ENCODE measurements around the gene TTC39B. TPM values are rescaled to one million over a fixed set of nuclear protein-coding genes. Genes with fewer than 3 reads are reported as not detected.
A peak's percentile ranks its signal among the peaks of the same experiment; 100 is the strongest.
"Not testable (repeated sequence)": the region's sequence is repeated elsewhere in the genome, so short reads cannot be mapped to it uniquely, and the experiment has no call there.

TTC39B gene
- total RNA-seq, 1 experiment from 2014 or later, result 6.0 TPM

- CTCF ChIA-PET, result no interaction called here
- no peak for DNase-seq
- no TSS peak for BruUV-seq (replicated peaks)
- peak overlapping the region; percentile 20 for H3K27ac Mint-ChIP-seq (ENCODE audit: unreplicated experiment)
- H3K27me3 Mint-ChIP-seq (ENCODE audit: unreplicated experiment), result no peaks in the 10 kb centered on the region
- peaks cover 25% of the 10 kb centered on the region for H3K4me1 Mint-ChIP-seq (ENCODE audit: low read depth, unreplicated experiment)
- no peak overlapping the region for H3K4me3 Mint-ChIP-seq (ENCODE audit: low read depth, unreplicated experiment)
- intact Hi-C loops (cut with micrococcal nuclease; ENCODE audit: unreplicated experiment), result no loop called here
- H3K9me3 Mint-ChIP-seq (ENCODE audit: low read depth, unreplicated experiment), result peaks cover 5% of the 10 kb centered on the region
- H3K36me3 Mint-ChIP-seq (ENCODE audit: insufficient read depth, unreplicated experiment), result no peaks in the 10 kb centered on the region
- no peak for TF ChIP-seq CTCF (IDR thresholded peaks at IDR 0.05; ENCODE audit: unreplicated experiment)
Observed at GRCh38 chr9:15333376-15333881, 26.4 kb upstream of the TTC39B start.

- intact Hi-C loops (cut with micrococcal nuclease; ENCODE audit: unreplicated experiment), result no loop called here
- no peak overlapping the region for H3K4me3 Mint-ChIP-seq (ENCODE audit: low read depth, unreplicated experiment)
- no peak for TF ChIP-seq CTCF (IDR thresholded peaks at IDR 0.05; ENCODE audit: unreplicated experiment)
- H3K4me1 Mint-ChIP-seq (ENCODE audit: low read depth, unreplicated experiment), result peaks cover 25% of the 10 kb centered on the region
- H3K36me3 Mint-ChIP-seq (ENCODE audit: insufficient read depth, unreplicated experiment), result no peaks in the 10 kb centered on the region
- CTCF ChIA-PET, result interaction anchor here (0.8 kb wide), 1 partner anchor 13 kb away, joined by 3 read pairs; no protein-coding TSS in a partner anchor
- no TSS peak for BruUV-seq (replicated peaks)
- no peak overlapping the region for H3K27ac Mint-ChIP-seq (ENCODE audit: unreplicated experiment)
- no peaks in the 10 kb centered on the region for H3K27me3 Mint-ChIP-seq (ENCODE audit: unreplicated experiment)
- DNase-seq, result no peak
- peaks cover 5% of the 10 kb centered on the region for H3K9me3 Mint-ChIP-seq (ENCODE audit: low read depth, unreplicated experiment)
Observed at GRCh38 chr9:15332939-15333338, 25.9 kb upstream of the TTC39B start.

- CTCF ChIA-PET, result no interaction called here
- Mint-ChIP-seq H3K27me3 (ENCODE audit: unreplicated experiment) (no peaks in the 10 kb centered on the region), H3K4me3 (ENCODE audit: low read depth, unreplicated experiment) (no peak overlapping the region), H3K36me3 (ENCODE audit: insufficient read depth, unreplicated experiment) (no peaks in the 10 kb centered on the region), H3K9me3 (ENCODE audit: low read depth, unreplicated experiment) (peaks cover 3% of the 10 kb centered on the region), H3K4me1 (ENCODE audit: low read depth, unreplicated experiment) (peaks cover 22% of the 10 kb centered on the region), H3K27ac (ENCODE audit: unreplicated experiment) (no peak overlapping the region)
- no TSS peak for BruUV-seq (replicated peaks)
- DNase-seq, result no peak
- intact Hi-C loops (cut with micrococcal nuclease; ENCODE audit: unreplicated experiment), result no loop called here
- no peak for TF ChIP-seq CTCF (IDR thresholded peaks at IDR 0.05; ENCODE audit: unreplicated experiment)
Observed at GRCh38 chr9:15329539-15330109, 22.6 kb upstream of the TTC39B start.

- no peaks in the 10 kb centered on the region for H3K9me3 Mint-ChIP-seq (ENCODE audit: low read depth, unreplicated experiment)
- DNase-seq, result no peak
- no peak for TF ChIP-seq CTCF (IDR thresholded peaks at IDR 0.05; ENCODE audit: unreplicated experiment)
- no TSS peak for BruUV-seq (replicated peaks)
- CTCF ChIA-PET, result no interaction called here
- no peaks in the 10 kb centered on the region for H3K36me3 Mint-ChIP-seq (ENCODE audit: insufficient read depth, unreplicated experiment)
- H3K27ac Mint-ChIP-seq (ENCODE audit: unreplicated experiment), result no peak overlapping the region
- H3K4me3 Mint-ChIP-seq (ENCODE audit: low read depth, unreplicated experiment), result no peak overlapping the region
- H3K27me3 Mint-ChIP-seq (ENCODE audit: unreplicated experiment), result no peaks in the 10 kb centered on the region
- intact Hi-C loops (cut with micrococcal nuclease; ENCODE audit: unreplicated experiment), result no loop called here
- peaks cover 15% of the 10 kb centered on the region for H3K4me1 Mint-ChIP-seq (ENCODE audit: low read depth, unreplicated experiment)
Observed at GRCh38 chr9:15328946-15329345, 21.9 kb upstream of the TTC39B start.

GRCh38 chr9:15322695-15323094 is 15.7 kb upstream of the TTC39B start:
- intact Hi-C loops (cut with micrococcal nuclease; ENCODE audit: unreplicated experiment); CTCF ChIA-PET; DNase-seq; H3K27ac Mint-ChIP-seq (ENCODE audit: unreplicated experiment); H3K36me3 Mint-ChIP-seq (ENCODE audit: insufficient read depth, unreplicated experiment); BruUV-seq (replicated peaks); H3K4me1 Mint-ChIP-seq (ENCODE audit: low read depth, unreplicated experiment); H3K27me3 Mint-ChIP-seq (ENCODE audit: unreplicated experiment); H3K9me3 Mint-ChIP-seq (ENCODE audit: low read depth, unreplicated experiment); H3K4me3 Mint-ChIP-seq (ENCODE audit: low read depth, unreplicated experiment): not testable (repeated sequence)

GRCh38 chr9:15319661-15320060 is 12.6 kb upstream of the TTC39B start:
- DNase-seq; BruUV-seq (replicated peaks); H3K4me3 Mint-ChIP-seq (ENCODE audit: low read depth, unreplicated experiment); H3K4me1 Mint-ChIP-seq (ENCODE audit: low read depth, unreplicated experiment); intact Hi-C loops (cut with micrococcal nuclease; ENCODE audit: unreplicated experiment); H3K36me3 Mint-ChIP-seq (ENCODE audit: insufficient read depth, unreplicated experiment); H3K9me3 Mint-ChIP-seq (ENCODE audit: low read depth, unreplicated experiment); H3K27ac Mint-ChIP-seq (ENCODE audit: unreplicated experiment); H3K27me3 Mint-ChIP-seq (ENCODE audit: unreplicated experiment): not testable (repeated sequence)
- CTCF ChIA-PET, result interaction anchor here (0.7 kb wide), 1 partner anchor 51 kb away, joined by 5 read pairs; no protein-coding TSS in a partner anchor

Data from Calu3 (cell line).